ENCODE results near the gene ABCA4.

Gene ABCA4

GRCh38 chr1:94031154-94031553 is 89.8 kb downstream of the ABCA4 start:
- DNase-seq (ENCODE audit: low spot score): no peak
- TF ChIP-seq CTCF (IDR thresholded peaks at IDR 0.05; ENCODE audit: borderline replicate concordance, control extremely low read depth, extremely low read depth, insufficient read depth, missing control alignments): no peak
- in situ Hi-C loops (cut with MboI; ENCODE audit: low sequenced_read_pairs, unreplicated experiment): no loop called here

GRCh38 chr1:94029130-94029993 is 91.6 kb downstream of the ABCA4 start:
- in situ Hi-C loops (cut with MboI; ENCODE audit: low sequenced_read_pairs, unreplicated experiment): no loop called here
- no peak for DNase-seq (ENCODE audit: low spot score)

GRCh38 chr1:94027721-94028515 is 93.0 kb downstream of the ABCA4 start:
- DNase-seq (ENCODE audit: low spot score): no peak
- no peak for TF ChIP-seq CTCF (IDR thresholded peaks at IDR 0.05; ENCODE audit: borderline replicate concordance, control extremely low read depth, extremely low read depth, insufficient read depth, missing control alignments)
- in situ Hi-C loops (cut with MboI; ENCODE audit: low sequenced_read_pairs, unreplicated experiment): no loop called here

More at GRCh38 chr1:94029130-94029993, 91.6 kb downstream of the ABCA4 start:
- TF ChIP-seq CTCF (IDR thresholded peaks at IDR 0.05; ENCODE audit: borderline replicate concordance, control extremely low read depth, extremely low read depth, insufficient read depth, missing control alignments): no peak

- in situ Hi-C loops (cut with MboI; ENCODE audit: low sequenced_read_pairs, unreplicated experiment): no loop called here
- TF ChIP-seq CTCF (IDR thresholded peaks at IDR 0.05; ENCODE audit: borderline replicate concordance, control extremely low read depth, extremely low read depth, insufficient read depth, missing control alignments): no peak
These were observed 94.1 kb downstream of the ABCA4 start for GRCh38 chr1:94026619-94027380.

GRCh38 chr1:94025383-94026340 is 95.3 kb downstream of the ABCA4 start:
- DNase-seq (ENCODE audit: low spot score): peak; percentile 44
- no peak for TF ChIP-seq CTCF (IDR thresholded peaks at IDR 0.05; ENCODE audit: borderline replicate concordance, control extremely low read depth, extremely low read depth, insufficient read depth, missing control alignments)
- in situ Hi-C loops (cut with MboI; ENCODE audit: low sequenced_read_pairs, unreplicated experiment): no loop called here

More at GRCh38 chr1:94026619-94027380, 94.1 kb downstream of the ABCA4 start:
- DNase-seq (ENCODE audit: low spot score): no peak

All from GM13976 (cell line).